Transverse colon (tissue), 4 donors: ENCODE results near the gene SASH1. TPM values are rescaled to one million over a fixed set of nuclear protein-coding genes. Genes with fewer than 3 reads are reported as not detected.

ENCODE experiments used
- DNase-seq: peaks from one replicate; pipeline ENCODE4 v3.0.0-alpha.2; 2019
- H3K27ac ChIP-seq, 4 donors: fragments of 200-600 bp; sonication (generic); 2 replicates each; pipeline ENCODE4 v1.5.1; 2016 to 2018; ENCODE audit warnings: inconsistent platforms in 4 of 4
- H3K27me3 ChIP-seq: fragments of 200-600 bp; sonication (generic); 2 replicates; pipeline ENCODE4 v1.5.1; 2017; ENCODE audit warnings: inconsistent platforms
- H3K36me3 ChIP-seq, 4 donors: fragments of 200-600 bp; sonication (generic); 2 replicates each; pipeline ENCODE4 v1.5.1; 2017 to 2019; ENCODE audit warnings: inconsistent platforms in 4 of 4
- H3K4me1 ChIP-seq, 4 donors: fragments of 200-600 bp; sonication (generic); 2 replicates each; pipeline ENCODE4 v1.5.1; 2017 to 2020; ENCODE audit warnings: inconsistent platforms in 4 of 4
- H3K4me3 ChIP-seq, 4 donors: fragments of 200-600 bp; sonication (generic); 1 replicate in 1 of 4; 2 replicates in 3 of 4; pipeline versions ENCODE4 v1.5.1 to v1.6.1; 2017 to 2019; ENCODE audit warnings: inconsistent platforms in 4 of 4
- H3K9me3 ChIP-seq, 2 donors: fragments of 200-600 bp; sonication (generic); 2 replicates each; pipeline ENCODE4 v1.5.1; 2017 to 2019; ENCODE audit warnings: inconsistent platforms in 2 of 2
- CTCF ChIP-seq, 5 experiments: fragments of 200-600 bp in 3 of 5; fragments of 450-650 bp in 2 of 5; sonication (generic) in 3 of 5; IDR thresholded peaks; 1 replicate in 2 of 5; 2 replicates in 3 of 5; pipeline ENCODE4 v1.5.1; 2016 to 2017; ENCODE audit warnings: antibody characterized with exemption in 5 of 5, inconsistent platforms in 3 of 5, mild to moderate bottlenecking in 2 of 5, moderate library complexity in 1 of 5
- EP300 ChIP-seq: sonication (generic); formaldehyde crosslinking; IDR thresholded peaks from one replicate; pipeline ENCODE4 v1.6.1; 2017; ENCODE audit warnings: antibody characterized with exemption, low read depth
- POLR2A ChIP-seq: fragments of 450-650 bp; IDR thresholded peaks from one replicate; pipeline ENCODE4 v1.6.1; 2016; ENCODE audit warnings: antibody characterized with exemption, mild to moderate bottlenecking, moderate library complexity
- POLR2AphosphoS5 ChIP-seq, 3 donors: sonication (generic); formaldehyde crosslinking; IDR thresholded peaks; one replicate each; pipeline ENCODE4 v1.6.1; 2016; ENCODE audit warnings: antibody characterized with exemption in 3 of 3
- WGBS, 2 donors: methylation state at CpG; one replicate each; pipeline ENCODE4 v1.1.5; 2018; ENCODE audit warnings: low coverage in 1 of 2; 5-methylcytosine and 5-hydroxymethylcytosine counted together
- in situ Hi-C, 4 donors: fragments of 200-750 bp; cut with MboI; loops; one replicate each; pipeline versions ENCODE4 v1.15.0 to v1.15.1; 2017; ENCODE audit warnings: low sequenced_read_pairs in 3 of 4, low pct_ligation_motif_present in 1 of 4, low pct_unique_long_range_greater_than_20kb in 1 of 4
- intact Hi-C: fragments of 100-400 bp; cut with DNase I; formaldehyde crosslinking; loops from one replicate; pipeline ENCODE4 v1.15.1; 2023; ENCODE audit warnings: low total_unique reads
- total RNA-seq, 4 donors: library from RNA; depleted of rRNA; stranded (reverse); fragments of >200 nt; gene quantifications; one replicate each; pipeline ENCODE4 v1.1.0, GENCODE V29; 2016

The SASH1 gene
- total RNA-seq, 4 donors from 2014 or later: 16.5 to 71.6 (median 28.7) TPM

- TF ChIP-seq POLR2A (no peak), CTCF (IDR thresholded peaks at IDR 0.05) (no peak), POLR2AphosphoS5 (IDR thresholded peaks at IDR 0.05) (no peak), EP300 (no peak)
- intact Hi-C loops: no loop called here
- peaks cover 0 to 5% (median 0%) of the 10 kb centered on the region in 4 donors for H3K4me1 ChIP-seq
- no peak for DNase-seq
- H3K9me3 ChIP-seq: no peaks in the 10 kb centered on the region
- H3K27ac ChIP-seq: no peak overlapping the region
- H3K27me3 ChIP-seq: no peaks in the 10 kb centered on the region
- in situ Hi-C loops: no loop called here
- no peak overlapping the region for H3K4me3 ChIP-seq
- no peaks in the 10 kb centered on the region for H3K36me3 ChIP-seq
- 76 to 100% methylated on average over 1 of the region's 1 CpG for WGBS, 2 donors
Observed at GRCh38 chr6:148296771-148297170, 45.9 kb upstream of the SASH1 start.

GRCh38 chr6:148298683-148299082 is 44.0 kb upstream of the SASH1 start:
- no peak for TF ChIP-seq POLR2AphosphoS5 (IDR thresholded peaks at IDR 0.05)
- TF ChIP-seq POLR2A: no peak
- no peak for TF ChIP-seq CTCF (IDR thresholded peaks at IDR 0.05)
- no peak for TF ChIP-seq EP300
- intact Hi-C loops (no loop called here), in situ Hi-C loops (no loop called here)
- H3K36me3 ChIP-seq: no peaks in the 10 kb centered on the region
- H3K27ac ChIP-seq: no peak overlapping the region
- H3K9me3 ChIP-seq: no peaks in the 10 kb centered on the region
- H3K4me3 ChIP-seq: no peak overlapping the region
- no peak for DNase-seq
- no peaks in the 10 kb centered on the region for H3K27me3 ChIP-seq
- H3K4me1 ChIP-seq: no peaks in the 10 kb centered on the region

DNA sequence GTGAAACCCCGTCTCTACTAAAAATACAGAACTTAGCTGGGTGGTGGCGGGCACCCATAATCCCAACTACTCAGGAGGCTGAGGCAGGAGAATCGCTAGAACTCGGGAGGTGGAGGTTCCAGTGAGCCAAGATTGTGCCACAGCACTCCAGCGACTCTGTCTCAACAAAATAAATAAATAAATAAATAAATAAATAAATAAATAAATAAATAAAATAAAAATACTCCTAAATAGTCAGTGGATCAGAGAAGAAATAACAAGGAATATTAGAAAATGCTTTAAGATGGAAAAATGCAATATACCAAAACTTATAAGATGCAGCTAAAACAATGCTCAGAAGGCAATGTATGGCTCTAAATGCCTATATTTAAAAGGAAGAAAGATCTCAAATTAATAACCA is 39.0 kb upstream of the SASH1 start:
- intact Hi-C loops: no loop called here
- Histone ChIP-seq H3K4me3 (no peak overlapping the region), H3K27ac (no peak overlapping the region), H3K36me3 (no peaks in the 10 kb centered on the region), H3K4me1 (no peaks in the 10 kb centered on the region), H3K27me3 (no peaks in the 10 kb centered on the region), H3K9me3 (no peaks in the 10 kb centered on the region)
- TF ChIP-seq POLR2A (no peak), CTCF (IDR thresholded peaks at IDR 0.05) (no peak), POLR2AphosphoS5 (IDR thresholded peaks at IDR 0.05) (no peak), EP300 (no peak)
- WGBS, 2 donors: 75 to 88% methylated on average over 4 to 5 of the region's 5 CpGs
- in situ Hi-C loops: no loop called here
- no peak for DNase-seq

DNA sequence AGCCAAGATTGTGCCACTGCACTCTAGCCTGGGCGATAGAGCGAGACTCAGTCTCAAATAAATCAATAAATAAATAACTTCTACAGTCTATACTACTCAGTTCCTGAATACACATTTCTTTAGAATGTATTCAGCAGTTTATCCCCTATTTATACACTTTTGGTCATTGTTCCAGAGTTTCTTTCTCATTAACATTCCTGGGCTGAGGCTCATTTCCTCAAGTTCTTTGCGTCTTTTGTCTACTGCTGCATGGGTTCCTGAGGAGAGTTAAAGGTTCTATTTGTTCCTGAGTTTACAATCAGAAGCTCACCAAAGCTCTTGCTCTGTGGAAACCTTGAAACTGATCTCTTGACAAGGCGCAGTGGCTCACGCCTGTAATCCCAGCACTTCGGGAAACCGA is 37.7 kb upstream of the SASH1 start:
- Histone ChIP-seq H3K27me3 (no peaks in the 10 kb centered on the region), H3K9me3 (no peaks in the 10 kb centered on the region), H3K4me3 (no peak overlapping the region), H3K4me1 (no peaks in the 10 kb centered on the region), H3K36me3 (no peaks in the 10 kb centered on the region), H3K27ac (no peak overlapping the region)
- DNase-seq: no peak
- intact Hi-C loops (no loop called here), in situ Hi-C loops (no loop called here)
- TF ChIP-seq CTCF (IDR thresholded peaks at IDR 0.05): no peak
- 77 to 86% methylated on average over 3 to 7 of the region's 7 CpGs for WGBS, 2 donors
